ENCODE measurements around the gene SUSD6.
"Not testable (repeated sequence)": the region's sequence is repeated elsewhere in the genome, so short reads cannot be mapped to it uniquely, and the experiment has no call there.

SUSD6 gene

DNA sequence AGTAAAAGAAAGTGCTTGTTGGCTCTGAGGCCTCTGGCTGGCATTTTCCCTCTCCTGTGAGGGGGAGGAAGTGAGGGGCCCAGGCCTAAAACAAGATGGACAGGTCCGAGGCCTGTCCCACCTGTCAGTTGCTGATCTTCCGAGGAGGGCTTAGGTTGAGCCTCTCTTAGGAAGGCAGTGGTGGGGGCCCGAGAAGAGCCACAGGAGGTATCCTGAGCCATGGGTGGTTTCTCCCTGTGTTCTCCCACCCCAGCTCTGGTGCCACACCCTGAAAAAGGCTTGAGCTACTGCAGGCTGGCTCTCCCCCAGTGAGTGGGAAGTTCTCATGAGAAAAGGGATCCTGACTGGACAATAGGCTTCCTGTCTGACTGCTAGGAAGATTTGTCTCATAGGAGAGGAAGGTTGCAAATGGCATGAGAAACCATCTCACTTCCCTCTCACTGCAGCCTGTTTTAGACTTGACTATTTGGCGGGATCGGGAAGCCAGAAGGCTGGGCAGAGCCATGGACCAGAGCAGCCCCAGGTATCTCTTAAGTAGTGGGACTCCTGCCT, 83.4 kb downstream of the SUSD6 start:
- no peak for DNase-seq (ENCODE audit: low read depth)

DNA sequence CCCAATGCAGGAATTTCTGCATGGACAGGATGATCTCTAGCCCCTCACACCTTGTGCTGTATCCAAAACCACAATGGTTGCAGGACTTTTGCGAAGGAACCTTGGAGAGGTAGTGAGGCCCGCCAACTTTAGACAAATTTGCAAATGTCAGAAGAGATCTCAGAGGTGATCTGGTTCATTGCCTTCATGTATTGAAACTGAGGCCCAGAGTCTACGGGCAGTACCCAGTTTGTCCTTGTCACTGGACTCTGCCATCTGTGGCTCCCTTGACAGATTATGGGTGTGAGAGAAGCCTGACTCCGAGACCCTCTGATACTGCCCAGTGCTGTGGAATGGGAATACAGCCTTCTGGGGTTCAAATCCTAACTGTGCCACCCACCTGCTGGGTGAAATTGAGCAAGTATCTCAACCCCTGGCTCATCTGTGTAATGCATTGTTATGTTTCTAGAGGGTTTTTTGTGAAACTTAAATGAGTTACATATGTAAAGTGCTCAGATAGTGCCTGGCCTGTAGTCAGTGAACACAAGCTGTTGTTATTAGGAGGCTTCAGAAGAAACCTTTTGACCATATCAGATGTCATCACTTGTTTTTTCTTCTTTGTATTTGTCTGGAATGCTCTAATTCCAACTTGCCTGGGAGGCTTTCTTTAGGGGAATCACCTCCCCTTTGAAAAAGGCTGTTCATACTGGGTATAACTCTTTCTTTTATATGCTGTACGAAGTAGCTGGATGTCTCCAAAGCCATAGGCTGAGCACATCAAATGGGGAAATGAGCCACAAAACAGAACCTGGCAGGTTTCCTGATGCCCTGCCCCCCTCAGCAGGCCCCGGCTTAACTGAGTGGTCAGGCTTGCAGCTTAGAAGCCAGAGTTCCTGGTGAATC, 84.2 kb downstream of the SUSD6 start:
- no peak for DNase-seq (ENCODE audit: low read depth)

DNA sequence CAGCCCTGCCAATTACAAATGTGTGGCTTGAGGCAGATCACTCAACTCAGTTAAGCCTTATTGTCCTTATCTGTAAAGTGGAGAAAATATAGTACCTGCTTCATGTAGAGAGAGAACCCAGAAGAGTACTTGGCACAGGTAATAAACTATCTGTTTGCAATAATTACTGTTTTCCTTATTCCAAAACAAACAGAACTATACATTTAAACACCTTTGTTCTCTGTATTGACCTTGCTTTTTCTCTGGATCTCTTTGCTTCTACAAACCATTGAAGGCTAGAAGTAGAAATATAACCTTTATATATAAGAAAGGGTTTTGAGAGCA, 84.8 kb downstream of the SUSD6 start:
- DNase-seq (ENCODE audit: low read depth) = no peak

DNA sequence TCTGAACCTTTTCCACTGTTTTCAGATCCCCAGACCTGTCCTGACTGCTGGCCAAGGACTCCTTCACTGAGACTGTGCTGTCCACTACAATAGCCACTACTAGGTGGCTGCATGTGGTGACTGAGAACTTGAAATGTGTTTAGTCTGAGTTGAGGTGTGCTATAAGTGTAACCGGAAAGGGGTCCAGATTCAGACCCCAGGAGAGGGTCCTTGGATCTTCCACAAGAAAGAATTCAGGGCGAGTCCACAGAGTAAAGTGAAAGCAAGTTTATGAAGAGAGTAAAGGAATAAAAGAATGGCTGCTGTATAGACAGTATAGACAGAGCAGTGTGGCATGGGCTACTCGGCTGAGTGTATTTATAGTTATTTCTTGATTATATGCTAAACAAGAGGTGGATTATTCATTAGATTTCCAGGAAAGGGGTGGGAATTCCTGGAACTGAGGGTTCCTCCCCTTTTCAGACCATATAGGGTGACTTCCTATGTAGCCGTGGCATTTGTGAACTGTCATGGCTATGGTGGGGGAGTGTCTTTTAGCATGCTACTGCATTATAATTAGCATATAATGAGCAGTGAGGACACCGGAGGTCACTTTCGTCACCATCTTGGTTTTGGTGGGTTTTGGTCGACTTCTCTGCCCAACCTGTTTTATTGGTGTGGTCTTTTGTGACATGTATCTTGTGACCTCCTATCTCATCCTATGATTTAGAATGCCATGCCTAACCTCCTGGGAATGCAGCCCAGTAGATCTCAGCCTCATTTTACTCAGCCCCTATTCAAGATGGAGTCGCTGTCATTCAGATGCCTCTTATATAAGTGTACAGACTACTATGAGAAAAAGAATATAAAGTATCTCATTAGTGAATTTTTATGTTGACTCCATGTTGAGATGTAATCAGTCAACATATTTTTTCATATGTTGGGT, 85.5 kb downstream of the SUSD6 start:
- DNase-seq (ENCODE audit: low read depth) = no peak

DNA sequence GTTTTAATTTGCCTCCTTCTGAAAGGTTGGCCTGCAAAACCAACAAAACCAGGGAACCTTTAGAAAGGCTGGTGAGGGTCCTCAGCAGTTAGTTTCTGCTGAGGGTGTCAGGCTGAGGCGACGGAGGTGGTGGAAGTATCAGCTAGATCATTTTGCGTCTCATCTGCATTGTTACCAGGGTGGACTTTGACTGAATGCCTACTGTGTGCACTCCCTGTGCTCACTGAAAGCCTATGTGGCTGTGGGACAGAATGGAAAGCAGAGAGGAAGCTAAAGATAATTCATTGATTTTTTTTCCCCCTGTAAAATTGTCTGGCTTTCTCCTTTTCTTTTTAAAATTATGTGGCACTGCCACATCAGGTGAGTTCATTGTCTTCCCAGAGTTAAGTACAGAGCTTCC, 87.2 kb downstream of the SUSD6 start:
- DNase-seq (ENCODE audit: low read depth) = no peak

DNA sequence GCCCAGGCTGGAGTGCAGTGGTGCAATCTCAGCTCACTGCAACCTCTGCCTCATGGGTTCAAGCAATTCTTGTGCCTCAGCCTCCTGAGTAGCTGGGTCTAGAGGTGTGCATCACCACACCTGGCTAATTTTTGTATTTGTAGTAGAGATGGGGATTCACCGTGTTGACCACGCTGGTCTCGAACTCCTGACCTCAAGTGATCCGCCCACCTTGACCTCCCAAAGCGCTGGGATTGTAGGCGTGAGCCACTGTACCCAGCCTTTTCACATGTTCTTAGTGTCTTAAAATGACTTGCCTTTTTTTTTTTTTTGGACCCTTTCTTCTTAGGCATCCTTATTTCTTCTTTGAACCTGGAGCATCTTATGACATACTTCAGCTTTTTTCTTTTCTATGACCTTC, 87.8 kb downstream of the SUSD6 start:
- not testable (repeated sequence) for DNase-seq (ENCODE audit: low read depth)

DNA sequence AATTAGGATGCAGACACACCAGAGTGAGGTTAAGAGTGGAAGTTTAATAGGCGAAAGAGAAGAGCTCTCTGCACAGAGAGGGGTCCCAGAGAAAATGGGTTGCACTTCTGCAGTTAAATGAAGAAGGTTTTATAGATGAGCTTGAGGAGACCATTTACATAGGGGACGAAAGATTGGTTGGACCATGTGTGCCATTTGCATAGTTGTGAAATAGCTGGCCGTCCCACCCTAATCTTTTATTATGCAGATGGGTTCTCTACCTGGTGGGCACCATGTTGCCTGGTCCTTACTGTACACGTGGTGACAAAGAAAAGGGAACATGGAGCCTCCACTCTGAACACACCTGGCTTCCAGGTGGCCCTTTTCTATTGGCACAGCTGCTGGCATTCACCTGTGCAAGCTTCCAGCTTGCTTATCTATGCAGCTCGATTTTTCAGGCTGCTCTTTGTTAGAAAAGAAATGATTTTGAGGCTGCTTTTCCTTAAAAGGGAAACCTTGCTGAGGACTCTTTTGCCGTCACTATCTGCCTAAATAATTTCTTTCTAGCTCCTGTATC, 88.4 kb downstream of the SUSD6 start:
- DNase-seq (ENCODE audit: low read depth) = no peak

DNA sequence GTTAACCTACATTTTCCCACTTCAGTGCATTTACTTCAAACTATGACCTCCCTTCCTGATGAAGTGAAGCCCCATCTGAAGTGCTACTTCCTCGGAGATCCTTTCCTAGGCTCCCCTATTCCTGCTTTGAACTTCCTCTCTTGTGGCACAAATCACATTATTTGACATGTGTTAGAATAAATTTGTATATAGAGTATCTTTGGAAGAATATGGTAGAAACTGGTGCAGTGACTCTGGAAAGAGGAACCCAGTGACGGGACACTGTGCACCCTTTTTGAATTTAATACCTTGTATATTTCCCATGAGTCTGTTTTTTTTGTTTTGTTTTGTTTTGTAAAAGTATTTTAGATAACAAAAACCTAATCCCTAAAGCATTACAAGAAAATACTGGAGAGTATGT, 89.2 kb downstream of the SUSD6 start:
- no peak for DNase-seq (ENCODE audit: low read depth)

DNA sequence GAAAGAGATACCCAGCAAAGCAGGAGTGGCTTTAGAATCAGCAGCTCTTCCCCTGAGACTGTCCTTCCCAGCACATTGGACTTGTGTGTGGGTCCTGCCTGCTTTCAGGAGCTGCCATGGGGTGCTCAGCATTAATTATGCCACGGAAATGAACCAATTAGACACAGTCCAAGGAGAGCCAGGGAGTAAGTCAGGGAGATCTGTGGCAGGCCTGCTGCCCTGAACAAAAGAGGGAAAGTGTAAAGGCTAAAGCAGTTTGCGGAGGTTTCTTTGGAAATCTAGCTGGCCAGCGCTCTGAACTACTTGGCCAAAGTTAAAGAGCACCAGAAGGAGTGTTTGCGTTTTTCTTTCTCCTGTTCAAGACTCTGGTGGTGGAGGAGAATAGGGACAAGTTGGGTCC, 89.9 kb downstream of the SUSD6 start:
- no peak for DNase-seq (ENCODE audit: low read depth)

DNA sequence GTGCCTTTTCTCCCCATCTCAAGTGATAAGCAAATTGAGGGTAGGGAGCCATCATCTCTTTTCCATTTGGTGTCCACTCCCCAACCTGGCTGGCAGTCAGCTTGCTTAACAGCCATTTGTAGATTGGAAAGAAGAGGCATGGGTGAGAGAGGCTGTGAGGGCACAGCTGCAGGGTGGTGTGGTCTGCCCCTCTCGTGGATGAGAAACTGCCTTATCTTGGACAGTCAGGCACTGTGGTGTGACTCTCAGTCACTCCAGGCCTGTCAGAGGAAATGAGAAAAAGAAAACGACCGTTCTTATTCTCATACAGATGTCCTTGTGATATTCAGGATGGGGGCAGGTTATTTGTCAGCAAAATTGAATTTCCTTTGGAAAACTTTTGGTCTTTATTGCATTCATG, 90.5 kb downstream of the SUSD6 start:
- no peak for DNase-seq (ENCODE audit: low read depth)

DNA sequence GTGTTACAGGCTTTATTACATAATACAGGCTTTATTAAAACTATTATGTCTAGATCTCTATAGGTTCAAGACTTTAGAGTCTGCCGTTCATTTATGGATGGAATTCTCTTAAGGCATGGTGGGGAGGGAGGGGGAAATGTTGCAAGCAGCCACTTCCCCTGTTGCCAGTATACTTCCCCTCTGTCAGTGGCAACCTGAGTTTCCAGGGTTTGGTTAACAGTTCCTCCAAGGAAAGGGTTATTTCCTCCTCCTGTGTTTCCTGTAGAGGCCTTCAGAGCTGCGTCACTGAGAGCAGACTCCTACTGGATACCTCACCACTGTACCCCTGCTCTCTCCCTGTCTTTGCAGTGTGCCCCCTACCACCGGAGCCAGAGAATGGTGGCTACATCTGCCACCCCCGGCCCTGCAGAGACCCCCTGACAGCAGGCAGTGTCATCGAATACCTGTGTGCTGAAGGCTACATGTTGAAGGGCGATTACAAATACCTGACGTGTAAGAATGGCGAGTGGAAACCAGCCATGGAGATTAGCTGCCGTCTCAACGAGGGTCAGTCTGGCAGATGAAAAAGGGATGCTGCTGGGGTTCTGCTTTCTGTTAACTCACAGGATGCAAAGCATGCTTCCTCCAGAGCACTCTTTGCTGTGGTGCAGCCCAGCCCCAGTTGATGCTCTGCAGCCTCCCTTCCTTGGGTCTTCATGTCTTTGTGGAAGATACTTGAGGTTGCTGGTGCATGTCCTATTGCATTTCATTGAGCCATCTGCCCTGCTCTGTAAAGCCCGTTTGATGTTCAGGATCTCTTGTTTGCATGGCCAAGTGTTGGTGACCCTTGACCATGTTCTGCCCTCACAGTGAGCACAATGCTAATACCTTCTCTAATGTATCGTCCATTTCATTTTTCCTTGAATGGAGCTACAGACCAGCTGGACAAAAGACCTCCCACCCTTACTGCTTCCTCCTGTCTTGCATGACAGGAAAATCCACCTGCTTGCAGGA, 91.9 kb downstream of the SUSD6 start:
- no peak for DNase-seq (ENCODE audit: low read depth)

DNA sequence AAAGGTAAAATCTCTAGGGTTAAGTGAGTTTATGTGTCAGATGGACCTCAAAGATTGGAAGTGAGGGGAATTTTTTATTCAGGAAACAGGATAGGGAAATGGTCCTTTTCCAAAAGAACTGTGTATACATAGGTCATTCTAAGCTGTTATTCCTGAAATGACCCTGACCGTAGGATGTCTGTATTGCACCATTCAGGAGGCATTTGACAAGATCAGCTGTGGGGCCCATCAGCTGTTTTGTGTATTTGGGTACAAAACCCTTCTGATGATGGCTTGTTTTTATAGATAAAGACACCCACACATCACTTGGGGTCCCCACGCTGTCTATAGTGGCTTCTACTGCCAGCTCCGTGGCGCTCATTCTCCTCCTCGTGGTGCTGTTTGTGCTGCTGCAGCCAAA, 92.9 kb downstream of the SUSD6 start:
- DNase-seq (ENCODE audit: low read depth) = no peak

DNA sequence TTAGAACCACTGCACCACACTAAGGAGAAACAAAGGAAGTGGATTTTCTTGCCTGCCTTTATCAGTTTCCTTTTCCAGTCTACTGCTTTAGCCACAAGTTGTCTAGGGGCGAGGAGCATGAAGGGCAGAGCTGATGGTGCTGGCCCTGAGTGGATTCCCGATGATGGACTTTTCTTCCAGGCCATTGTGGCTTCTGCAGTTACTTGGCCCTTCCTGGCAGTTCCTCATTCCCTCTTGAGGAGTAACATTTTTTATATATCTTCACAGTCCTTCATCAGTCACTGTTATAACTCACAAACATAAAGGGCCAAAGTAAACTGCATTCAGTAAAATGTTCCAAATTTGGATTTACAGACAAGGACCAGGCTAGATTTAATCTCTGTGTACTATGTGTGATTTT, 94.3 kb downstream of the SUSD6 start:
- DNase-seq (ENCODE audit: low read depth) = no peak

DNA sequence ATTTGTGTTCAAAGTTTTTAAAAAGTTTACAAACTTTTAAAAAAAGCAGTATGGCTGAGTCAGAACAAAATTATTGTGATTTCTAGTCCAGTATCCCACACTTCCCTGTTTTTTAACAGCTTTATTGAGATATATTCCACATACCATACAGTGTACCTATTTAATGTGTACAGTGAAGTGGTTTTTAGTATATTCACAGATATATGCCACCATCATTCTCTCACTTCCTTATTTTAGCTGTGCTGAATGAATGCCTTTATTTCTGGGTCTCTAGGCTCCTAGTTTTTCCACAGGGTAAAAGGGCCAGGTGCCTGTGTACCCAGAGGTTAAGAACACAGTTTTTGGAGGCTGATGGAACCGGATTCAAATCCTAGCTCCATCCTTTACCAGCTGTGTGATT, 96.7 kb downstream of the SUSD6 start:
- no peak for DNase-seq (ENCODE audit: low read depth)

DNA sequence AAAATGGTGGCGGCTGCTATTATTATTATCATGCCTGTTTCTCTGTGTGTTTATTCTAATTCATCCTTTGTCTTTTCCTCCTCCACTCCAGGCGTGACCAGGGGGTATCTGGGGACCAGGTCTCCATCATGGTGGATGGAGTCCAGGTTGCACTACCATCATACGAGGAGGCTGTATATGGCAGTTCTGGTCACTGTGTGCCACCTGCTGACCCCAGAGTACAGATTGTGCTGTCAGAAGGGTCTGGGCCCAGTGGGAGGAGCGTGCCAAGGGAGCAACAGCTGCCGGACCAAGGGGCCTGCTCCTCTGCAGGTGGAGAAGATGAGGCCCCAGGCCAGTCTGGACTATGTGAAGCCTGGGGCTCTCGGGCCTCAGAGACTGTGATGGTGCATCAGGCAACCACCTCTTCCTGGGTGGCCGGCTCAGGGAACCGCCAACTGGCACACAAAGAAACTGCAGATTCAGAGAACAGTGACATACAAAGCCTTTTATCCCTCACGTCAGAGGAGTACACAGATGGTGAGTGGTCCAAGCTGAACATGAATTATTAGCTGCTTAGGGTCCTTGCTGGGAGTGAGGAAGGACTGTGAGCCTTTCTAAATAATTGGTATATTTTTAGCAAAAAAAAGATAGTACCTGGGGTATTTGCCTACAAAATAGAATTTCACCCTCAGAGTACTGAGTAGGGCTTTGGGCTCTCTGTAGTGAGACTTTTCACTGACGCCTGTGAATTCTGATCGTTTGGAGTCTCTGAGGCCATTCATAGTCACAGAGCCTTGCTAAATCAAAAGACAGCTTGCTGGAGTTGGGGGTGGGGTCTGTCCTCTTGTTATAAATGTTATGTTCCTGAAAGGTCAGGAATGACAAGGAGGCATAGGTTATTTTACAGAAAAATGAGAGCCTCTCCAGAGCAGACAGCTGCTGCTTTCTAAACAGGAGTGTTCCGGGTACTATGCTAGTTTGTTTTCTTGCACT, 97.5 kb downstream of the SUSD6 start:
- no peak for DNase-seq (ENCODE audit: low read depth)

DNA sequence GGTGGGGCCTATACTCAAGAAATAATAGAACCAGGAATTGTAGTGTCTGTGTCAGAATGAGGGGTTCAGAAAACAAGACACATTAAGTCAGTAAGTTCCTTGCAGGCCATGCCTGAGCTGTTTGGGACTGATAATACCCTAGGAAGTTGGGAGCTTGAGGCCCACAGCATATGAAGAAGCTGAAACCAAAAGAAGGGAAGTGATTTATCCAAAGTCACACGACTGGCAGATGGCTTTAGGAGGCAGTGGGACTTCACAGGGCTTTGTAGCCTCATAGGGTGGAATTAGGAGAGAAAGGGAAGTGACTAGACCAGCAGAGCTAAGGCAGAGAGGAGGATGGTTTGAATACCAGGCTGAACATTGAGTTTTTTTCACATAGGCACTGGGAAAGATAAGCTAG, 99.0 kb downstream of the SUSD6 start:
- no peak for DNase-seq (ENCODE audit: low read depth)

DNA sequence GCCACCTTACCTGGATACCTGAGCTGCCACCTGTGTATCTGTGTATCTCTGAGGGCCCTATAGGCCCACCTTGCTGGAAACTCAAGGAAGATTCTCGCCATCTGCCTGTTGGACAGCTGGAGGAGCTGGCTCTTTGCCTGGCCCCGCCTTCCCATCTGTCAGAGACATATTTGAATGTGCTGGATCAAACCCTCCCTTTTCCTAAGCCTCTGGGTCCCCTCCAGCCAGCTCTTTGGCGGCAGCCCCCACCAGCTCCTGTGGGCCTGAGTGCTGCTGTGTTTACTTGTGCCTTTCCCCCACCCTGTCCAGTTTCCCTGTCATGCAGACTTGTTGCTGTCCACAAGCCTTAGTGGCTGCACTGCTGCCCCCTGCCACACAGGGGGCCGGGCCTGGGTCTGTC, 99.7 kb downstream of the SUSD6 start:
- no peak for DNase-seq (ENCODE audit: low read depth)

DNA sequence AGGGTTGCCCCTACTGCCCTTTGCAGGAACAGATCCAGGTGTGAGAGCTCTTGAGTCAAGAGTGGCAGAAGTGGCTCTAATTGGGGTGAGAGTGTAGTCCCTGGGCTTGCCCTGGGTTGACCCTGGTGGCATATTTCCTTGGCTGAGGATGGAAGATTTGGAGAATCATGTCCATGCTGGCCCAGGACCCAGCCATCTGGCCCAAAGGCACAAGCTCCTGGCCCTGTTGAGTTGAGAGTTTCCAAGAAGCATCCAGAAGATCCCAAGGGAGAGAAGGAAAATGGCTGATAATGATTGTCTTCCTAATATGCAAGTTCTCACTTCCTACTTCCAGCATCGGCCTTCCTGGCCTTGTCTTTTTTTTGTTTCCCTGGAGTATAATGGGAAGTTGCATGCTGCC, 100.1 kb downstream of the SUSD6 start:
- no peak for DNase-seq (ENCODE audit: low read depth)

DNA sequence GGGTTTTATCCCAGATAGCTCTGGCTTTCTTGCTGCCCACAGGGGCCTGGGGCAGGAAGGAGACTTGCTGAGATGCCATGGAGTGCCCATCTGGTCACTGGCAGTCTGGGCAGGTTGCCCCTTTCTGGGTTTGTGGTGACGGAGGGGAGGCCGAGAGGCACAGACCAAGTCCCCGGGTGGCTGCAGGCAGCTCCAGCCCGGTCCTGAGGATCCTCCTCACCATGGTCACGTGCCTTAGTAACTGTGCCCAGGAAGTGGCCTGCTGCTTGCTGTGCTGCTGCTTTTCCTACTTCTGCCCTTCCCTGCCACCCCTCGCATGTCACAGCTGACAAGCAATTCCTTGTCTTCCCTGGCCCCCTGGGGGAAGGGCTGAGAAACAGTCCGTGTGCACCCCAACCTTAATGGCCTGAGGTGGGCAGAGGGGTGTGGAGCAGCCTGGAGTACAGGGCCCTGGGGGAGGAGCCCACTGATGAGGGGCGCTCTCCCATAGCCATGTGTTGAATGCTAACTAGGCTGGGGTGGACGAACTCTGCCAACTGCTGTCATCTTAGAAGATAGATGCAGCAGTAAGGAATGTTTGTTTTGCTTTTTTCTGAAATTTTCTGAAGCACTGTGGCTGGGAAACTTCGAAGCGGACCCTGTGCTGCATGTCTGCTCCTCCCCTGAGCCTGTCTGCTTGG, 100.6 kb downstream of the SUSD6 start:
- no peak for DNase-seq (ENCODE audit: low read depth)
